ENCODE measurements around the gene SUCLG2.

SUCLG2 gene

GRCh38 chr3:67518236-67518635, 136.2 kb downstream of the SUCLG2 start:
- H3K9ac ChIP-seq (ENCODE audit: low read length), result no peak overlapping the region
- H3K9me2 ChIP-seq (ENCODE audit: low read depth, low read length), result no peaks in the 10 kb centered on the region
- H3K4me3 ChIP-seq (ENCODE audit: low read depth, low read length, poor library complexity, severe bottlenecking), result no peak overlapping the region
- no peaks in the 10 kb centered on the region for H3K4me1 ChIP-seq (ENCODE audit: insufficient read depth, low read length, severe bottlenecking)
- H3K36me3 ChIP-seq (ENCODE audit: insufficient read depth, low read length), result peaks cover 43% of the 10 kb centered on the region
- H3K4me2 ChIP-seq (ENCODE audit: low read length), result no peak overlapping the region
- TF ChIP-seq CTCF (IDR thresholded peaks at IDR 0.05; ENCODE audit: low read length) (no peak), EZH2 (IDR thresholded peaks at IDR 0.05; ENCODE audit: borderline replicate concordance, low read length) (no peak)
- no peaks in the 10 kb centered on the region for H3K9me3 ChIP-seq (ENCODE audit: low read length)
- H3K27me3 ChIP-seq (ENCODE audit: insufficient read depth, low read length), result no peaks in the 10 kb centered on the region
- no peaks in the 10 kb centered on the region for H4K20me1 ChIP-seq (ENCODE audit: insufficient read depth, low read length)
- H3K79me2 ChIP-seq (ENCODE audit: insufficient read depth, low read length), result no peaks in the 10 kb centered on the region
- no peak overlapping the region for H2AFZ ChIP-seq (ENCODE audit: low read length)
- H3F3A ChIP-seq (ENCODE audit: insufficient read depth, low read length), result no peaks in the 10 kb centered on the region
- H3K27ac ChIP-seq (ENCODE audit: low read depth, low read length, poor library complexity, severe bottlenecking), result no peak overlapping the region

GRCh38 chr3:67517781-67518180, 136.6 kb downstream of the SUCLG2 start:
- Histone ChIP-seq H3K27ac (ENCODE audit: low read depth, low read length, poor library complexity, severe bottlenecking) (no peak overlapping the region), H4K20me1 (ENCODE audit: insufficient read depth, low read length) (no peaks in the 10 kb centered on the region), H3K4me1 (ENCODE audit: insufficient read depth, low read length, severe bottlenecking) (no peaks in the 10 kb centered on the region), H2AFZ (ENCODE audit: low read length) (no peak overlapping the region), H3K36me3 (ENCODE audit: insufficient read depth, low read length) (peaks cover 45% of the 10 kb centered on the region), H3K4me3 (ENCODE audit: low read depth, low read length, poor library complexity, severe bottlenecking) (no peak overlapping the region), H3K9ac (ENCODE audit: low read length) (no peak overlapping the region), H3F3A (ENCODE audit: insufficient read depth, low read length) (no peaks in the 10 kb centered on the region), H3K4me2 (ENCODE audit: low read length) (no peak overlapping the region), H3K9me2 (ENCODE audit: low read depth, low read length) (no peaks in the 10 kb centered on the region), H3K9me3 (ENCODE audit: low read length) (no peaks in the 10 kb centered on the region), H3K79me2 (ENCODE audit: insufficient read depth, low read length) (no peaks in the 10 kb centered on the region), H3K27me3 (ENCODE audit: insufficient read depth, low read length) (no peaks in the 10 kb centered on the region)
- TF ChIP-seq EZH2 (IDR thresholded peaks at IDR 0.05; ENCODE audit: borderline replicate concordance, low read length) (no peak), CTCF (IDR thresholded peaks at IDR 0.05; ENCODE audit: low read length) (no peak)

GRCh38 chr3:67516496-67516895, 137.9 kb downstream of the SUCLG2 start:
- no peaks in the 10 kb centered on the region for H3K79me2 ChIP-seq (ENCODE audit: insufficient read depth, low read length)
- H3K9ac ChIP-seq (ENCODE audit: low read length), result no peak overlapping the region
- no peaks in the 10 kb centered on the region for H4K20me1 ChIP-seq (ENCODE audit: insufficient read depth, low read length)
- H3K9me3 ChIP-seq (ENCODE audit: low read length), result no peaks in the 10 kb centered on the region
- H3K4me3 ChIP-seq (ENCODE audit: low read depth, low read length, poor library complexity, severe bottlenecking), result no peak overlapping the region
- H3F3A ChIP-seq (ENCODE audit: insufficient read depth, low read length), result no peaks in the 10 kb centered on the region
- TF ChIP-seq CTCF (IDR thresholded peaks at IDR 0.05; ENCODE audit: low read length) (no peak), EZH2 (IDR thresholded peaks at IDR 0.05; ENCODE audit: borderline replicate concordance, low read length) (no peak)
- no peaks in the 10 kb centered on the region for H3K9me2 ChIP-seq (ENCODE audit: low read depth, low read length)
- no peak overlapping the region for H3K4me2 ChIP-seq (ENCODE audit: low read length)
- peaks cover 45% of the 10 kb centered on the region for H3K36me3 ChIP-seq (ENCODE audit: insufficient read depth, low read length)
- H3K27ac ChIP-seq (ENCODE audit: low read depth, low read length, poor library complexity, severe bottlenecking), result no peak overlapping the region
- no peak overlapping the region for H2AFZ ChIP-seq (ENCODE audit: low read length)
- no peaks in the 10 kb centered on the region for H3K27me3 ChIP-seq (ENCODE audit: insufficient read depth, low read length)
- no peaks in the 10 kb centered on the region for H3K4me1 ChIP-seq (ENCODE audit: insufficient read depth, low read length, severe bottlenecking)

Measured in OCI-LY1 (cell line).